Fibroblast of skin of right biceps (primary cell): ENCODE results near the gene TSPAN15.

ENCODE experiments used
- DNase-seq: peaks from one replicate; pipeline ENCODE4 v3.0.0-alpha.2; 2013

The TSPAN15 gene

DNA sequence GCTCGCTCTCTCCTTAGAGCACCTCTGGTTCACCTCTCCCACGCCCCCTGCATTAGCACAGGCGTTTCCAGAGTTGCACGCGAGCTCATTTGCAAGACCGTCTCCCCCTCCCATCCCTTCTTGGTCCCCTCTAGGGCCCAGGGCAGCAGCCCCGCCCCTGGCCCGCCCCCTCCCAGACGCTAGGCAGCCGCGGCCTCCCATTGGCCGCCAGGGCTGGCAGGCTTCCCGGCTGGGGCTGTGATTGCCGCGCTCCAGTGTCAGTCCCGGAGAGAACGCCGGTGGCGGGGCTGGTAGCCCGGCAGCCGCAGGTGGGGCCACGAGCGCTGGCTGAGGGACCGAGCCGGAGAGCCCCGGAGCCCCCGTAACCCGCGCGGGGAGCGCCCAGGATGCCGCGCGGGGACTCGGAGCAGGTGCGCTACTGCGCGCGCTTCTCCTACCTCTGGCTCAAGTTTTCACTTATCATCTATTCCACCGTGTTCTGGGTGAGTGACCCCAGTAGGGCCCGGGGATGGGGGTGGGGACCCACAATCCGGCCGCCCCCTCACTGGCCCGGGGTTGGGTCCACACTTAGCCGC lies at the start of gene TSPAN15:
Gene TSPAN15, plus strand, starts transcription at position 257 of the 575 bp plus-strand sequence. Its CDS starts 130 bp downstream, at position 387.
- peak; percentile 72 for DNase-seq

DNA sequence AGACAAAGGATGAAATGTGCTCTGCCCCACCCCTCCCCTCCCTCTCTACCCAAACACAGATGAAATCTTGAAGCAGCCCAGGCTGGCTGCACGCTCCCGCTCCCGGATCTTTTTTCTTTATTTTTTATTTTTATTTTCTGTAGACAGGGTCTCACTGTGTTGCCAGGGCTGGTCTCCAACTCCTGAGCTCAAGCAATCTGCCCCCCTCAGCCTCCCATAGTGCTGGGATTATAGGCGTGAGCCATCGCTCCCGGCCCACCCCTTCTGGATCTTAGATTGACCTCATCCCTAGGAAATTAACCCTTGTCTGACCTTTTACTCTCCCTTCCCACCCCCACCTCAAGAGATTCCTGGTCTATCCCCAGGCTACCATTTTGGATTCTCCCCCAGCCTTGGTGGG lies 48.9 kb upstream of the TSPAN15 start:
- no peak for DNase-seq

DNA sequence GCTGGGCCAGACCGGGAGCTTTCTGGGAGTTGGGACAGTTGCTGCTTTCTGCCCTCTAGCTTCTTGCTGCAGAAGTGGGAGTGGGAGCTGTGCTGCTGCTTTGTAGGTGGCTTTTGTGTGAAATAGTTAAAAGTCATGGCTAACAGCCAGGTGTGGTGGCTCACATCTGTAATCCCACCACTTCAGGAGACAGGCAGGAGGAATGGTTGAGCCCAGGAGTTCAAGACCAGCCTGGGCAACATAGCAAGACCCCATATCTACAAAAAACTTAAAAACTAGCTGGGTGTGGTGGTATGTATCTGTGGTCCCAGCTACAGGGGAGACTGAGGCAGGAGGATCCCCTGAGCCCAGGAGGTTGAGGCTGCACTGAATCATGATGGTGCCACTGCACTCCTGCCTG lies 48.2 kb upstream of the TSPAN15 start:
- DNase-seq: no peak

DNA sequence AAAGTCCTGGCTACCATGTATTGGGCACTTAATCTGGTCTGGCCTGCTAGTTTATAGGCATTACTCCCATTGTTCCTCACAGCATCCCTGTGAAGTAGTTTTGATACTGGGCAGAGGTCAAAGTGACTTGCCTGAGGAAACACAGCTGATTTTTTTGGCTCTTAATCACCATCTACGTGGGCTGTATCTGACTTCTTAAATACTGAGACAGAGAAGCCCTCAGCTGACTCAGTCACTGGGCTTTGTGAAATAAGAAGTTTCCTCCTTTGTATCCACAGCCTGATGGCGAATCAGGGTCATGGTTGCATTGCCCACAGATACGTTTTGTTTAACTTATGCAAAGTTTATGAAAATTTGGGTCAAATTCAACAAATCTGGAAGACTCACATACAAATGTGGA lies 47.7 kb upstream of the TSPAN15 start:
- DNase-seq: peak; percentile 35

DNA sequence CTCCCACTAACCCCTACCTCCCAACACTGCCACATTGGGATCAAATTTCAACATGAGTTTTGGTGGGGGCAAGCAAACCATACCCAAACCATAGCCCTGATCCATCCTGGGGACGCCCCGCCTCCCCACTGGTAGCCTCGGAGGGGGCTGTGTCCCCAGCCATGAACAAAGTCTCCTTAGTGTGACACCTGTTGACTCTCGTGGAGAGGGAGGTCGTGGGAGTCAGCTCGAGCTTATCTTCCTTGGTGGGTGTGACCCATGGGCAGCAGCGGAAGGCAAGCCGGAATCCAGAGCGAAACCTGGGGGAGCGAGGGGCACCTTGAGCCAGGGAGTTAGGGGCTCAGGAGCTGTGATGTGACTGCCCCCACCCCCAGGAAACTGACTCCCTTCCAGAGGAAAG lies 46.5 kb upstream of the TSPAN15 start:
- DNase-seq: no peak

DNA sequence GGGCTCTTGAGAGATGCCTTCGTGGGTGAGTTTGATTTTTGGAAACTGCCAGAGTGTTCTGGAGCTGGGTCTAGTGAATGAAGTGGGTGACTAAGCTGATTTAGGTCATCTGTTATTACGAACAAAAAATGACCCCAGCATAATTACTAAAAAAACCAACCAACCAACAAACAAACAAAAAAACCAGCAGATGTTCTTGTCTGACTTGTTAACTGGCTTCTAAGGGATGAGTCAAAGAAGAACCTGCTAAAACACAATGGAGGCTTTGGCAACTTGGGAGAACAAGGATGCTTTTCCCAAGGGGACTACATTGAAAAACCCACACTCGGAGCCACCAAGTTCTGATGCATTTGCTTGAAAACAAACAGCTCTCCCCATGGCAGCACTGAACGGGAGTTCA lies 46.0 kb upstream of the TSPAN15 start:
- DNase-seq: no peak

DNA sequence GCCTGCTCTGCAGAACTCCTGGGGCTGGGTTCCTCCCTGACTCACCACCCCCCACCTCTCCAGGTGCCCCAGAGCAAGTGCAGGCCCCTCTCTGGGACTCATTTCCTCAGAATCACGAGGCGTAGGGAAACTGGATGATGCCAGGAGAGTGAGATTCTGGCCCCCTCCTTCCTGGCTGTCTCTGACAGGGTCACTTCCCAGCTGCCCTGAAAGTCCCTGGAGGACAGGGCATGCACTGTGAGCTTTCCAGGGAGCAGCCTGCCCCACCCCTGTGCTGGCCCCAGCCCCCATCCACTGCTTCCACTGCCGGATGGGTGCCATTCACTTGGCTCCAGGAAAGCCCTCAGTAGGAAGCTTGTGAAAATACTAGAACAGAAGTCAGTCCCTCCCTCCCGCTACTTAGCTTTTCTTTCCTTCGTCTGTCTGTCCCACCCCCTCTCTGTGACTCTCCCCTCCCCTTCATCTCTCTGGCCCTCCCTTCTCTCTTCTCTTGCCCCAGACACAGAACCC lies 44.9 kb upstream of the TSPAN15 start:
- no peak for DNase-seq

DNA sequence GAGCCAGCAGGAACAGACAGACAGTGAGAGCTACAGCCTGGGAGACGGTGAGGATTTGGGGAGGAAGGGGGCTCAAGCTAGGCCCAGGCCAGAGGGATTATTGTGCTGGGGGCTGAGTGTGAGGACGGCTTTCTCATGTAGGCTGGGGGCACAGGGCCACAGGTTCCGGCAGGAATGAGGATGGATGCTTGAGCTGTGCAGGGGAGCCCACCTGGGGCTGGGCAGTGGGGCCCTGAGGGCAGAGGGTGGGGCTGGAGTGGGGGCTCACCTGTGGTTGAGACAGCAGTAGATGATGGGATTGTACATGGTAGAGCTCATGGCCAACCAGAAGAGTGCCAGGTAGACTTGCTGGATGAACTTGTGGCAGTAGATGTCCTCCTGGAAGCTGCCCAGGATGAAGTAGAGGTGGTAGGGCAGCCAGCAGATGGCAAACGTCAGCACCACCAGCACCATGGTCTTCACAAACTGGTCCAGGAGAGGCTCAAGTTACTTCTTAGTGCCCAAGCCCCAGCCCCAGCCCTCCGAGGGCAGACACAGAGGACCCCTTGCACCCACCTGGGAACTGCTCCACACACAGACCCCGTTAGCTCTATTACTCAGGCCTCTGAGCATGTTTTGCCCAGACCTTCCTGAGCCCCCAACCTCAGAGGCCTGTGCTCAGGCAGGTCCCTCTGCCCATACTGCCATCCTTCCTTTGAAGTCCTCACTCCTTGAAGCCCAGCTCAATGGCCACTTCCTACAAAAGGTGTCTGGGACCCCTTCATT lies 44.3 kb upstream of the TSPAN15 start:
- DNase-seq: no peak

DNA sequence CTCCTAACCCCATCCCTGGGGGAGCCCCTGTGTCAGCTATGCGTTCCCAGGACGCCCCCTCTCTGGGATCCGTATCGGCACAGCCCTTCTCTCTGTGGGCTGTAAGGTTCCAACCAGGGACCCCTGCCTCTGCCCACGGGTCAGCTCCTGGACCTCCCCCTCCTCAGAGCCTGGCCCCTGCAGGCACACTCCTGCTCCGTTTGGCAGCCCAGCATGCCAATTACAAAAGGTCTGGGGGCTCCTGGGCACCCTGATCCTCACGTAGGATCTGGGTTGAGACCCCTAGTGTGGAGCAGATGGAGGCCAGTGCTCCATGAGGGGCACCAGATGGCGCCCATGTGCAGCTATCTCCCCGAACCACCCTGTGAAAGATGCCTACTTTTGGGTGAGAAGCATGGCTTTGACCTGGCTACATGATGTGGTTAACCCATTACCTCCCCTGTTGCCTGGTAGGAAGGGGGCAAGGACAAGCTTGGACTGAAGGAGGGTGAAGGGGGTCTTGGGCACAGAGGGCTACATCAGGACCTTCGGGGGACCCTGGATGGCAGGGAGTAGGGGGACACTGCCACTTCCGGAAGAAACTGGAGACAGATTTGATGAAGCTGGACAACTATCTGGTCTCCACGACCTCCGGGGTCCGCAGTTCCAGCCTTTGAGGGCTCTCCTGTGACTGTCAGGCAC lies 43.5 kb upstream of the TSPAN15 start:
- peak; percentile 20 for DNase-seq

DNA sequence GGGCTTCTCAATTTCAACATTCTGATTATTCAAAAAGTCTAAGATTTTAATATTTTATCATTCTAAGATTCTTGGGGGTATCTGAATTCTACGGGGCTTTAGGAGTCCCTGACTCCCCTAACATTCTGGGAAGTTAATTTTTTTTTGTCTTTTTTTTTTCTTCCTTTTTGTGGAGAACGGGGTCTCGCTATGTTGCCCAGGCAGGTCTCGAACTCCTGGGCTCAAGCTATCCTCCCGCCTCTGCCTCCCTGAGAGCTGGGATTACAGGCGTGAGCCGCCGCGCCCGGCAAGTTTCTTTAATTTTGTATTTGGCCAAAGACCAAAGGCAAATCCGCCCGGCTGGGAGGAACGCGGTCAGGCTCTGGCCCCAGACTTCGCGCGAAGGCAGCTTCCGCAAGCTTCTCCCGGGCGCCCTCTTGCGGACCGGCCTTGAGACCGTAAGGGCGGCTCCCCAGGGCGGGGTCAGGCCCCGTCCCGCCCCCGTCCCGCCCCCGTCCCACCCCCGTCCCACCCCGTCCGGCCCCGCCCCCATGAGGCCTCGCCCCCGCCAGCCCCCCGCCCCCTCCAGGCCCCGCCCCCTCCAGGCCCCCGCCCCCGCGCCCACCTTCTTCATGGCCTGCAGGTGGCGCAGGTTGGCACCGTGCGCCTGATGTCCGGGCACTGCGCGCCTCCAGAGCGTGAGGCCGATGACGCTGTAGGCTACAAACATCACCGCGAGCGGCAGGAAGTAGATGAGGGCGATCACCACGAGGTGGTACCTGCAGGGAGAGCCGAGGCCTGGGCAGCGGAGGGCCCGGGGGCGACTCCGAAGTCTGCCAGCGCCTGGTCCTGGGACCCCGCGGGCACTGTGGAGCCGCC lies 42.7 kb upstream of the TSPAN15 start:
- peak; percentile 93 for DNase-seq

DNA sequence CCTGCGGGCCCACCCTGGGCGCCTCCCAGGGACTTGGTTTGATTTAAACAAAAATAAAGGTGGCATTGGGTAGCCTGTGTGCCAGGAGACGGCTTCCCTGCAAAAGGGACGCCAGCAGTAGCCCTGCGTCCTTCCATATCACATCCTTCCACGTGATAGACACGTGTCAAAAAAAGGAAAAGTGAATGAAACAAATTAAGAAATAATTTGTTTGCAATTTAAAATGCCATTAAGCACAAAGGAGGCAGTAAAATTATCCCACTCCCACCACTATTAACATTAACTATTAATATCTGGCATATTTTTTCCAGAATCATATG lies 42.1 kb upstream of the TSPAN15 start:
- no peak for DNase-seq

DNA sequence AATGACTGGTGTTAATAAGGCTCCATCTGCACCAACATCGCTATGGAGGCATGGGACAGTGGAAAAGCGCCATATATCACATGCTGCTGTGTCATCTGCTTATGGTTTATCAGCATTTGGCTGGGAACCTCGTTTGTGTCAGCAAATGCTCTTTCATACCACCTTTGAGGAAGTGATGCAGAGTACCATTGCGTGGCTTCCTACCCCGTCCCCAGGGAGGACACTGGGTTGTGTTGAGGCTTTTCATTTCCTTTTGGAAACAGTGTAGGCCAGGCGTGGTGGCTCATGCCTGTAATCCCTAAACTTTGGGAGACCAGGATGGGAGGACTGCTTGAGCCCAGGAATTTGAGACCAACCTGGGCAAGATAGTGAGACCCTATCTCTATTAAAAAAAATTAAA lies 41.3 kb upstream of the TSPAN15 start:
- DNase-seq: peak; percentile 56

DNA sequence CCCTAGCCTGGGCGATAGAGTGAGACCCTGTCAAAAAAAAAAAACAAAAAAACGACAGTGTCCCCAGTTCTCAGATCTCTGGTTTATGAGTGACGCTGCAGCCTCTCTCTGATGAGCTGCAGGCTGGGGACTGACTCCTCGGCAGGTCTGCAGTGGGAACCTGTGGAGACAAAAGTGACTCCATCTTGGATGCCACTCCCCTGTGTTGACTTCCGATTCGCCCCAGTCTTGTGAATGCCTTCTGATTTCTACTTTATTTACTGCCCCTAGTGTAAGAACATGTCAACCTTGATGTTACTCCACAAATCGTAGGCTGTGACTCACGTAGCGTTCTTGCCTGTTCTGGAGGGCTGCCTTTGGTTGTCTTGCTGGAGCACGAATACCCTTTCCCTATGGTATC lies 40.8 kb upstream of the TSPAN15 start:
- no peak for DNase-seq

DNA sequence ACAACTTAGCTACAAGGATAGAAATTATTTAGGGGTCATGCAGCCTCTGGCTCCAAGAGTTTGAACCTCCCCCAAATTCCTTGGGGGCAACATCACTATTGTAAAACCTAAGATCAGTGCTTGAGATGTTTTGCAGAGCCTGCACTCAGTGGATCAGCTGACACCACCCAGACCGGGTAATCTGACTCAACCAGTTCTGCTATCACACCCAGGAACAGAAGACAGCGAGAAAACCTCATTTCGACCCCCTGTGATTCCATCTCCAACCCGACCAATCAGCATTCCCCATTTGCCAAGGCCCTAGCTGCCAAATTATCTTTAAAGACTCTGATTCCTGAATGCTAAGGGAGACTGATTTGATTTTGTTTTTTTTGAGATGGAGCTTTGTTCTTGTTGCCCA lies 39.8 kb upstream of the TSPAN15 start:
- no peak for DNase-seq

DNA sequence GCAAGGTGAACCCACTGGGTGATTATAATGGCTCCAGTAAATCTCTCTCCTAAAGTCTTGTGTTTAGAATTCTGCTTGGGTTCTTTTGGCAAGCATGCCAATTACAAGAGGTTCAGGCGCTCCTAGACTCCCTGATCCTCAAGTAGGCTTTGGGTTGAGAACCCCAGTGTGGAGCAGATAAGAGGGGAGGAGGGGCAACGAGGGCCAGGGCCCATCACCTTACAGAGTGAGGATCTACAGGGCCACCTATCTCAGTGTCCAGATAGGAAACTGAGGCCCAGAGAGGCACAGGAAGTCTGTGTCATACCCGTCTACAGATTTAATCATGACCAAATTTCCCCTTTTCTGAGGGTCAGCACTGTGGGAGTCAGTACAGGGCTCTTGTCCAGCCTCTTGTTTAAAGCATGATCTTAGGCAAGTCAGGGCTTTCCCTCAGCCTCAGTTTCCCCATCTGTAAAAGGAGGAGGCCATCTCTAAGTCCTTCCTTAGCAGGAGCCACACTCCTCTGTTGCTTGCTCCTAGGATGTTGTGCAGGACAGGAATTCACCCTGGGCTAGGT lies 39.0 kb upstream of the TSPAN15 start:
- DNase-seq: no peak

DNA sequence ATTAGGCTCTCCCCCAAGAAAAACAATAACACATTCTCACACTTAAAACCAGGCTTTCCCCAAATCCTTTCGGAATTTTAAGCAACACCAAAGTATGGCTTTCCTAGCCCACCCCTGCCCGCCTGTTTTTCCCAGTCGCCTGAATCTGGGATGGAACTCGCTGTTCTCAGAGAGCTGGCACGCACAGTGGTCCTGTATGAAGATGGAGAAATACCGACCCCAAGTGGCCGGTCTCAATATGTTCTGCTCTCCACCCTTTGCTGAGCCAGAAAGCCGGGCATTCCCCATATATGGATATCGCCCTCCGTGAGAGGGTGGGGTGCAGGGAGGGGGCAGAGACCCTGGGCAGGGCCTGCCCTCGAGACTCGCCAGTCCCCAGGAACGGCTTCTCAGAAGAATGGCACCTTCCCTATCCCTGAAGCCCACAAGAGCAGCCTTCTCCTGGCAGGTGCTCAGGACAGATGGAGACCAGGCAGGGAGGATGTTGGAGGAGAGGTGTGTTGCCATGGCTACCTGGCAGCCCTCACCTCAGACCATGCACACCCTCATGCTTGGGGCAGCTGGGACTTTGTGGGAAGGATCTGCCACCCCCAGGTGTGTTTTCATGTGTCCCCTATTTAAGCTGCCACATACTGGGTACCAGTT lies 37.9 kb upstream of the TSPAN15 start:
- DNase-seq: peak; percentile 70

DNA sequence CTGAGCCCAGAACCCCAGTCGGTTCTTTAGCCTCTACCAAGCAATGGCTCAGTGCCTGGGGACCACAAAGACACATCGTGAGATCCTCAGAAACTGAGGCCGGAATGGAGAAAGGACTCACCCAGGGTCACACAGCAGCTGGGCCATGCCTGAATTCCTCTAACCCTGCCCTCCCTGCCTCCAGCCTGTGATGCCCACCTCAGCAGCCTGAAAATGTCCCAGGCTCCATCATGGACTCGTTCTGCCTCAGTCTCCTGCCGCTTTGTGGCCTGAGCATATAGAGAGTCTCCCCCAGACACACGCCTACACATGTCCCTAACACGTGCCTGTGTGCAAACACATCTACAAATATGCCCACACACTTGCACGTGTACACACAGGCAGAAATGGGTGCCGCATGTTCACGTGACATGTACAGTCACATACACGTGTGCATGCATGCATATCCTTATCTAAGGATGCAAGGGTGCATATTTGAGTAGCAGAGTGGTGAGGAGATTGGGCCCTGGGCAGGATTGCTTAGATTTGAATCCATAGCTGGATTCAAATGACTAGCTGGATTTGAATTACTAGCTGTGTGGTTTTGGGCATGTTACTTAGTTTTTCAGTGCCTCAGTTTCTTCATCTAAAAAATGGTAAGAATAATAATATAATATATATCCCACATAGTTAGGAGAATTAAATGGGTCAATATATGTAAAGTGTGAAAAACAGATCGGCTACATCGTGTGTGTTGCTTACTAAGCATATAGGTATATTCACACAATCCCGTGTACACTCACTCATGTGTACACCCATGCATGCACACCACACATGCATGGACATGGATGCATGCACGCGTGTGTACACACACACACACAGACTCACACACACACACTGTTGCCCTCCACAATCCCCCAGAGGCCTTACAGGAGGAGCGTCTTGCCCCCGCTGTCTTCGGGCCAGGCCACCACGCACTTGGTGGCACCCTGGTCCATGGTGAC lies 36.9 kb upstream of the TSPAN15 start:
- DNase-seq: no peak

DNA sequence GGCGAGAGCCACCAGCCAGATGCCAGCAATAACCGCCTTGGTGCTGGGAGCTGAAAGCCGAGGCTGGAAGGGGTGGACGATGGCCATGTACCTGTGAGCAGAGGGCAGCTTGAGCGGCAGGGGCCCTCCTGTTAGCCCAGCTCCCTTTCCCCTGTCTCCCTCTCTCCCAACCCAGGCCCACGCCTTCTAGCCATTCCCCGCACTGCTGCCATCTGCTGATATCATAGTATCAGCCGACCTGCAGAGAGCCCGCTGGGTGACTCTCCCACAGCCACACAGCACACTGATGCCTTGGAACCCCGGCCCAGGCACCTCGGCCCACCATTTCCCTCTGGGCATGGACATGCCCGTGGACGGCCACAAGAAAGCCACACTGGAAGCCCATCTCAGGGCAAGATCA lies 36.2 kb upstream of the TSPAN15 start:
- no peak for DNase-seq

DNA sequence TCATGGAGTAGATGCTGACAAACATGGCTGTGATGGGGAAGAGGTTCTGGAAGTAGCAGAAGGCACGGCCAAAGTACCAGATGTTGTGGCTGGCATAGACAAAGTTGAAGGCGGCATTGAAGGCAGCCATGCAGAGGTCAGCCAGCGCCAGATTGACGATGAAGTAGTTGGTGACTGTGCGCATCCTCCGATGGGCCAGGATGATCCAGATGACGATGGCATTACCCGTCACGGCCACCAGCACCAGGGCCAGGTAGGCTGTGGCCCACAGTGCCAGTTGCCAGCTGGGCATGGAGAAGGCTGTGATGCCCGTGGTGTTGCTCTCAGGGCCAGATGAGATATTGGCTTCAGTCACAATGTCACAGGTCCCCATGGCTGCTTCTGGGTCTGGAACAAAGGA lies 35.3 kb upstream of the TSPAN15 start:
- DNase-seq: no peak

DNA sequence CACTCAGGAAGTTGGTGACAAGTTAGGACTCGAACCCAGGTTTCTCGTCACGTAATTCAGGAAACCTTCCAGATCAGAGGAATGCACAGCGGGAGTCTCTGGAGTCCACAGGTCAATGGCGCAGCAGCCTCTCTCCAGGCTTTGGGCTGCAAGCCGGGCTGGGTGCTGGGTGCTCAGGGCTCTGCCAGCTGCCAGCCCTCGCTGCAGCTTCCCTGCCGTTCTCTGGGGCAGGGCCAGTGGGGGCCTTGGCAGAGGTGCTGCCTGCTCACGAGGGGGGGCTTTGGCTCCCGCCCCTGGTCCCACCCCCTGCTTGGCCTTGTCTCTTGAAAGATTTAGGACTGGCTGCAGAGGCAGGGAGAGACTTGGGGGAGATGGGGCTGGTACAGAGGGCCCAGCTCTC lies 34.6 kb upstream of the TSPAN15 start, which contains the start of gene TACR2:
Gene TACR2, minus strand, starts transcription at position 224 of the 400 bp plus-strand sequence. CDS start 595 bp downstream, outside the sequence.
- no peak for DNase-seq

DNA sequence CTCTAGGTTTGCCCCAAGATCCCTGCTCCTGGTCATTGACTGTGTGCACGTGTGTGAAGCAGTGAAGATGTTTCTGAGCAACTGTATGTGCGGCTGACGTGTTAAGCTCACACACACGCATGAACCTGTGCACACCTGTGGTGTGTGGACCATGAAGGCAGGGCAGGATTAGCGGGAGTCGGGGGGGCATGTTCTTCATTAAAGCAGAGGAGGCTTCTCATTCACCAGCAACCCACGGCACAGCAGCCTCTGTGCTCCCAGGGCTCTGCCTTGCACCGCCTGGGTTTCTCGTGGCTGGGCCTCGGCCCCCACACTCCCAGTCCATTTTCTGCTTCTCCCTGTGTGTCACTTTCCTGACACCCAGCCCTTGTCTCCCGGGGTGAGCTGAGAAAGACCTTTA lies 33.7 kb upstream of the TSPAN15 start:
- no peak for DNase-seq
